CD4-positive, alpha-beta memory T cell (primary cell): ENCODE measurements around the gene CNN2. TPM values are rescaled to one million over a fixed set of nuclear protein-coding genes. Genes with fewer than 3 reads are reported as not detected.

ENCODE experiments used
- CTCF ChIA-PET: fragments of 350-600 bp; sonication (Branson Sonifier 250); formaldehyde crosslinking; loops from one replicate; lab custom pipeline; 2021; ENCODE audit warnings: inconsistent platforms; ENCODE audit not compliant: partially characterized antibody; lab: Charles Lee
- POLR2A ChIA-PET: fragments of 350-600 bp; sonication (Branson Sonifier 250); formaldehyde crosslinking; loops from one replicate; lab custom pipeline; 2021; ENCODE audit not compliant: partially characterized antibody; lab: Charles Lee
- DNase-seq, 5 donors: peaks; one replicate each; pipeline versions ENCODE4 v3.0.0 to v3.0.0-alpha.2; 2020 to 2022; ENCODE audit warnings: mixed read lengths in 1 of 5
- H3K27ac ChIP-seq: one replicate; pipeline ENCODE4 v1.7.0; 2013; ENCODE audit warnings: low read depth, low read length
- H3K27me3 ChIP-seq: 2 replicates; pipeline ENCODE4 v1.7.0; 2013; ENCODE audit warnings: mild to moderate bottlenecking, low read length, moderate library complexity; ENCODE audit not compliant: insufficient read depth
- H3K36me3 ChIP-seq: 2 replicates; pipeline ENCODE4 v1.7.0; 2013; ENCODE audit warnings: mild to moderate bottlenecking, low read length, moderate library complexity; ENCODE audit not compliant: insufficient read depth
- H3K4me1 ChIP-seq: 2 replicates; pipeline ENCODE4 v1.7.0; 2013; ENCODE audit warnings: mild to moderate bottlenecking, low read length, moderate library complexity; ENCODE audit not compliant: insufficient read depth
- H3K4me3 ChIP-seq, 2 donors: one replicate each; pipeline ENCODE4 v1.7.0; 2013; ENCODE audit warnings: low read length in 2 of 2, mild to moderate bottlenecking in 1 of 2
- H3K9me3 ChIP-seq, 2 donors: one replicate each; pipeline ENCODE4 v1.7.0; 2013; ENCODE audit warnings: low read length in 2 of 2, control low read depth in 1 of 2; ENCODE audit not compliant: control insufficient read depth in 1 of 2
- H3K27ac Mint-ChIP-seq, 7 donors: one replicate each; pipeline ENCODE4 v1.8.0; 2020 to 2021; ENCODE audit warnings: mixed read lengths in 7 of 7, mild to moderate bottlenecking in 6 of 7, inconsistent platforms in 3 of 7, moderate library complexity in 3 of 7
- H3K27me3 Mint-ChIP-seq, 2 donors: one replicate each; pipeline ENCODE4 v1.8.0; 2020 to 2021; ENCODE audit warnings: mixed read lengths in 2 of 2
- H3K36me3 Mint-ChIP-seq, 2 donors: one replicate each; pipeline ENCODE4 v1.8.0; 2020 to 2021; ENCODE audit warnings: mixed read lengths in 2 of 2, inconsistent platforms in 1 of 2, mild to moderate bottlenecking in 1 of 2
- H3K4me1 Mint-ChIP-seq, 4 donors: one replicate each; pipeline ENCODE4 v1.8.0; 2020 to 2021; ENCODE audit warnings: mixed read lengths in 4 of 4, mild to moderate bottlenecking in 1 of 4
- H3K4me3 Mint-ChIP-seq, 8 donors: one replicate each; pipeline ENCODE4 v1.8.0; 2020 to 2021; ENCODE audit warnings: mixed read lengths in 8 of 8, mild to moderate bottlenecking in 7 of 8, moderate library complexity in 6 of 8, inconsistent platforms in 3 of 8
- H3K9me3 Mint-ChIP-seq, 8 donors: one replicate each; pipeline ENCODE4 v1.8.0; 2020 to 2021; ENCODE audit warnings: mixed read lengths in 8 of 8, mild to moderate bottlenecking in 5 of 8, inconsistent platforms in 3 of 8, moderate library complexity in 1 of 8
- intact Hi-C: fragments of 100-400 bp; cut with micrococcal nuclease; formaldehyde crosslinking; loops from one replicate; pipeline ENCODE4 v1.15.1; 2023
- polyA plus RNA-seq, 2 donors: library from polyadenylated mRNA; unstranded; fragments of 300-500 nt; fragmentation: Illumina TruSeq; gene quantifications; one replicate each; pipeline ENCODE4 v1.2.3, GENCODE V29; 2021
- total RNA-seq, 2 experiments: library from RNA; stranded (reverse); gene quantifications; one replicate each; pipeline ENCODE4 v1.2.3, GENCODE V29; 2021

CNN2 gene
- total and polyA plus RNA-seq, 4 experiments from 2014 or later, result 263 to 632 (median 355) TPM

GRCh38 chr19:1064661-1065605 lies 38.5 kb downstream of the CNN2 start:
- H3K36me3 Mint-ChIP-seq, result peaks cover 11% of the 10 kb centered on the region in 2 donors
- peak; percentile 64 to 73 (median 71) for DNase-seq
- no peak overlapping the region for H3K27ac ChIP-seq
- POLR2A ChIA-PET, result interaction anchor here (0.6 to 57.1 kb wide), 10 partner anchors 2 to 204 kb away, joined by 3 to 3893 read pairs (median 10); partner anchors contain the start of genes ABCA7, ARHGAP45, CIRBP and CNN2
- no peaks in the 10 kb centered on the region for H3K9me3 ChIP-seq
- peaks cover 0 to 5% (median 0%) of the 10 kb centered on the region in 8 donors for H3K9me3 Mint-ChIP-seq
- no peaks in the 10 kb centered on the region for H3K27me3 Mint-ChIP-seq
- CTCF ChIA-PET, result interaction anchor here (0.6 to 5.7 kb wide), 21 partner anchors 11 to 142 kb away, joined by 3 to 219 read pairs (median 4); partner anchors contain the start of genes CNN2, POLR2E and RNU6-2
- peak overlapping the region; percentile 57 to 78 (median 69) for H3K4me3 Mint-ChIP-seq
- H3K4me1 ChIP-seq, result peaks cover 43% of the 10 kb centered on the region
- H3K27me3 ChIP-seq, result no peaks in the 10 kb centered on the region
- peak overlapping the region; percentile 53 to 95 (median 86) for H3K27ac Mint-ChIP-seq
- intact Hi-C loops, result loop anchor here (1.0 kb wide), 2 partner anchors 23 to 37 kb away; no protein-coding TSS in a partner anchor
- peaks cover 21 to 56% (median 36%) of the 10 kb centered on the region in 4 donors for H3K4me1 Mint-ChIP-seq
- no peak overlapping the region for H3K4me3 ChIP-seq
- H3K36me3 ChIP-seq, result no peaks in the 10 kb centered on the region

- POLR2A ChIA-PET, result interaction anchor here (1.2 to 57.1 kb wide), 6 partner anchors 2 to 203 kb away, joined by 7 to 3893 read pairs (median 532); partner anchors contain the start of genes ABCA7, ARHGAP45, CIRBP and CNN2
- DNase-seq, result no peak
Measured at GRCh38 chr19:1065606-1066109, 39.2 kb downstream of the CNN2 start.

GRCh38 chr19:1066251-1066747 lies 39.9 kb downstream of the CNN2 start:
- CTCF ChIA-PET, result interaction anchor here (1.0 to 5.7 kb wide), 13 partner anchors 8 to 127 kb away, joined by 3 to 219 read pairs (median 6); partner anchors contain the start of gene CNN2
- peaks cover 21 to 59% (median 38%) of the 10 kb centered on the region in 4 donors for H3K4me1 Mint-ChIP-seq
- H3K27me3 Mint-ChIP-seq, result no peaks in the 10 kb centered on the region
- H3K27ac ChIP-seq, result peak overlapping the region; percentile 98
- POLR2A ChIA-PET, result interaction anchor here (0.8 to 57.1 kb wide), 16 partner anchors 3 to 209 kb away, joined by 3 to 3893 read pairs (median 10); partner anchors contain the start of genes ABCA7, ARHGAP45, CIRBP and CNN2
- peaks cover 5% of the 10 kb centered on the region for H3K36me3 ChIP-seq
- peaks cover 54% of the 10 kb centered on the region for H3K4me1 ChIP-seq
- H3K27me3 ChIP-seq, result no peaks in the 10 kb centered on the region
- H3K4me3 ChIP-seq, result peak overlapping the region in 1 of 2 donors; percentile 85
- H3K36me3 Mint-ChIP-seq, result peaks cover 13% of the 10 kb centered on the region in 2 donors
- no peaks in the 10 kb centered on the region for H3K9me3 ChIP-seq
- intact Hi-C loops, result loop anchor here (2.0 kb wide), 2 partner anchors 29 to 45 kb away; partner anchors contain the start of genes POLR2E, RNU6-2 and TMEM259
- no peak for DNase-seq
- peaks cover 0 to 5% (median 0%) of the 10 kb centered on the region in 8 donors for H3K9me3 Mint-ChIP-seq
- H3K27ac Mint-ChIP-seq, result peak overlapping the region; percentile 17 to 96 (median 85)
- H3K4me3 Mint-ChIP-seq, result peak overlapping the region in 7 of 8 donors; percentile 71 to 96 (median 83)

More at GRCh38 chr19:1065606-1066109, 39.2 kb downstream of the CNN2 start:
- H3K9me3 Mint-ChIP-seq, result peaks cover 0 to 5% (median 0%) of the 10 kb centered on the region in 8 donors
- no peaks in the 10 kb centered on the region for H3K9me3 ChIP-seq
- intact Hi-C loops, result loop anchor here (1.0 to 2.0 kb wide), 4 partner anchors 23 to 45 kb away; partner anchors contain the start of genes POLR2E, RNU6-2 and TMEM259
- no peak overlapping the region for H3K4me3 ChIP-seq
- H3K36me3 ChIP-seq, result peaks cover 2% of the 10 kb centered on the region
- peaks cover 50% of the 10 kb centered on the region for H3K4me1 ChIP-seq
- H3K27me3 Mint-ChIP-seq, result no peaks in the 10 kb centered on the region
- peak overlapping the region; percentile 37 to 95 (median 84) for H3K27ac Mint-ChIP-seq
- H3K27me3 ChIP-seq, result no peaks in the 10 kb centered on the region
- CTCF ChIA-PET, result interaction anchor here (1.2 to 5.7 kb wide), 14 partner anchors 8 to 44 kb away, joined by 3 to 219 read pairs (median 4); partner anchors contain the start of genes CNN2 and RNU6-2
- H3K36me3 Mint-ChIP-seq, result peaks cover 13% of the 10 kb centered on the region in 2 donors
- H3K27ac ChIP-seq, result peak overlapping the region; percentile 98
- peaks cover 21 to 59% (median 38%) of the 10 kb centered on the region in 4 donors for H3K4me1 Mint-ChIP-seq
- H3K4me3 Mint-ChIP-seq, result peak overlapping the region in 6 of 8 donors; percentile 51 to 96 (median 70)

GRCh38 chr19:1066748-1067340 lies 40.4 kb downstream of the CNN2 start, which contains the start of gene ARHGAP45:
Gene ARHGAP45, plus strand, starts transcription at chr19:1067167. Its CDS starts 239 bp downstream, at chr19:1067406.
- ChIA-PET CTCF (interaction anchor here (0.7 to 5.7 kb wide), 17 partner anchors 9 to 199 kb away, joined by 3 to 219 read pairs (median 4); partner anchors contain the start of genes ABCA7 and CNN2), POLR2A (interaction anchor here (0.8 to 57.1 kb wide), 20 partner anchors 4 to 406 kb away, joined by 3 to 3893 read pairs (median 7); partner anchors contain the start of genes ABCA7, ARHGAP45, CIRBP and CNN2)
- Histone ChIP-seq H3K4me3 (peak within 1 kb of the TSS; percentile 85 to 92), H3K36me3 (peaks cover 8% of the 10 kb centered on the region), H3K27ac (peak within 1 kb of the TSS; percentile 98), H3K9me3 (no peaks in the 10 kb centered on the region), H3K4me1 (peaks cover 59% of the 10 kb centered on the region), H3K27me3 (no peaks in the 10 kb centered on the region)
- H3K27ac Mint-ChIP-seq, result peak within 1 kb of the TSS; percentile 95 to 97 (median 96)
- H3K4me3 Mint-ChIP-seq, result peak within 1 kb of the TSS; percentile 88 to 97 (median 94)
- intact Hi-C loops, result loop anchor here (1.0 to 2.0 kb wide), 4 partner anchors 26 to 46 kb away; partner anchors contain the start of genes GPX4, POLR2E, RNU6-2 and TMEM259
- peak; percentile 85 to 89 (median 87) for DNase-seq
- no peaks in the 10 kb centered on the region for H3K27me3 Mint-ChIP-seq
- peaks cover 24 to 64% (median 42%) of the 10 kb centered on the region in 4 donors for H3K4me1 Mint-ChIP-seq
- peaks cover 0 to 5% (median 0%) of the 10 kb centered on the region in 8 donors for H3K9me3 Mint-ChIP-seq
- peaks cover 16 to 17% of the 10 kb centered on the region in 2 donors for H3K36me3 Mint-ChIP-seq

GRCh38 chr19:1067341-1067957 lies 41.0 kb downstream of the CNN2 start:
- Histone ChIP-seq H3K27ac (peak overlapping the region; percentile 98), H3K4me1 (peaks cover 65% of the 10 kb centered on the region), H3K9me3 (no peaks in the 10 kb centered on the region), H3K4me3 (peak overlapping the region; percentile 85 to 92), H3K36me3 (peaks cover 15% of the 10 kb centered on the region), H3K27me3 (no peaks in the 10 kb centered on the region)
- H3K27me3 Mint-ChIP-seq, result no peaks in the 10 kb centered on the region
- ChIA-PET POLR2A (interaction anchor here (0.6 to 57.1 kb wide), 27 partner anchors 4 to 406 kb away, joined by 3 to 3893 read pairs (median 6); partner anchors contain the start of genes ABCA7, ARHGAP45, CIRBP and CNN2), CTCF (interaction anchor here (0.7 to 5.7 kb wide), 16 partner anchors 9 to 199 kb away, joined by 3 to 219 read pairs (median 4); partner anchors contain the start of gene ABCA7)
- peaks cover 22 to 23% of the 10 kb centered on the region in 2 donors for H3K36me3 Mint-ChIP-seq
- peaks cover 25 to 70% (median 46%) of the 10 kb centered on the region in 4 donors for H3K4me1 Mint-ChIP-seq
- peak overlapping the region; percentile 88 to 97 (median 94) for H3K4me3 Mint-ChIP-seq
- intact Hi-C loops, result loop anchor here (1.0 to 2.0 kb wide), 4 partner anchors 26 to 47 kb away; partner anchors contain the start of genes GPX4, POLR2E, RNU6-2 and TMEM259
- peak; percentile 81 to 94 (median 83) for DNase-seq
- H3K9me3 Mint-ChIP-seq, result peaks cover 0 to 5% (median 0%) of the 10 kb centered on the region in 8 donors
- H3K27ac Mint-ChIP-seq, result peak overlapping the region; percentile 93 to 97 (median 96)
